Psoas muscle (tissue), 8 donors: ENCODE results near the gene SNX24. TPM values are rescaled to one million over a fixed set of nuclear protein-coding genes. Genes with fewer than 3 reads are reported as not detected.

Experiments
- ATAC-seq, 4 donors: fragments of 200-7000 bp; cut with Tn5 transposase; one replicate each; pipeline ENCODE4 v1.9.1; 2020; ENCODE audit warnings: moderate library complexity in 3 of 4, mild to moderate bottlenecking in 2 of 4
- DNase-seq, 2 donors: peaks; one replicate each; pipeline ENCODE4 v3.0.0-alpha.2; 2020
- H3K27ac ChIP-seq: fragments of 200-600 bp; one replicate; pipeline ENCODE4 v1.8.0; 2022
- H3K27me3 ChIP-seq, 3 donors: fragments of 200-600 bp in 1 of 3; one replicate each; pipeline versions ENCODE4 v1.6.1 to v1.8.0; 2013 to 2022; ENCODE audit warnings: low read length in 2 of 3, mild to moderate bottlenecking in 2 of 3, moderate library complexity in 1 of 3; ENCODE audit not compliant: insufficient read depth in 3 of 3
- H3K36me3 ChIP-seq, 2 donors: fragments of 200-600 bp in 1 of 2; one replicate each; pipeline versions ENCODE4 v1.6.1 to v1.8.0; 2013 to 2022; ENCODE audit warnings: low read depth in 1 of 2, mild to moderate bottlenecking in 1 of 2, moderate library complexity in 1 of 2; ENCODE audit not compliant: insufficient read depth in 1 of 2
- H3K4me1 ChIP-seq: fragments of 200-600 bp; one replicate; pipeline ENCODE4 v1.8.0; 2022
- H3K4me3 ChIP-seq: fragments of 200-600 bp; one replicate; pipeline ENCODE4 v1.8.0; 2022; ENCODE audit warnings: mild to moderate bottlenecking
- H3K9me3 ChIP-seq: fragments of 200-600 bp; one replicate; pipeline ENCODE4 v1.8.0; 2022
- WGBS, 3 donors: extraction: QIAGEN DNeasy Blood & Tissue Kit; methylation state at CpG; one replicate each; pipeline versions ENCODE4 v1.1.6 to v1.1.7; 2013; 5-methylcytosine and 5-hydroxymethylcytosine counted together
- intact Hi-C, 2 donors: fragments of 100-400 bp; cut with DNase I; formaldehyde crosslinking; loops; one replicate each; pipeline versions ENCODE4 v1.11.0 to v1.14.2; 2022
- polyA plus RNA-seq, 3 donors: library from polyadenylated mRNA; stranded (reverse); fragments of 200-250 nt; gene quantifications; one replicate each; pipeline ENCODE4 v1.2.3, GENCODE V29; 2013
- total RNA-seq, 4 donors: library from RNA; stranded (reverse); fragmentation: NEBNext Ultra II Directional in 2 of 4; extraction: Animal tissue kit (Norgen Biotek cat#: 25700) in 2 of 4; gene quantifications; one replicate each; pipeline versions ENCODE4 v1.2.1 to v1.2.4, GENCODE V29; 2021 to 2023
- TF ChIP-seq, protein P1 (sequence below): fragments of 200-600 bp; IDR thresholded peaks from one replicate; pipeline ENCODE4 v1.8.0; 2022; ENCODE audit warnings: antibody characterized with exemption
- donor health status: healthy with polysubstance abuse.
- donor health status: DM: no; HTN: no; CAD: no; lungs with moderate emphysema.
- donor health status: Bipolar disorder and iron deficiency.
- donor health status: healthy.
- donor health status: DM: yes; HTN: yes; CAD: no.
- donor health status: DM: no; HTN: no; CAD: no.
- donor health status: DM: no; HTN: no; CAD: no.
- donor health status: DM: yes; HTN: yes; CAD: no.

The SNX24 gene
- total and polyA plus RNA-seq, 7 donors, result 7.5 to 11.9 (median 10.0) TPM

- WGBS, 3 donors, result 78 to 85% (median 83%) methylated on average over 8 of the region's 8 CpGs
- Histone ChIP-seq H3K9me3 (no peaks in the 10 kb centered on the region), H3K4me3 (no peak overlapping the region), H3K36me3 (no peaks in the 10 kb centered on the region), H3K27ac (no peak overlapping the region), H3K27me3 (no peaks in the 10 kb centered on the region), H3K4me1 (no peaks in the 10 kb centered on the region)
- no peak for DNase-seq
- TF ChIP-seq, protein P1, sequence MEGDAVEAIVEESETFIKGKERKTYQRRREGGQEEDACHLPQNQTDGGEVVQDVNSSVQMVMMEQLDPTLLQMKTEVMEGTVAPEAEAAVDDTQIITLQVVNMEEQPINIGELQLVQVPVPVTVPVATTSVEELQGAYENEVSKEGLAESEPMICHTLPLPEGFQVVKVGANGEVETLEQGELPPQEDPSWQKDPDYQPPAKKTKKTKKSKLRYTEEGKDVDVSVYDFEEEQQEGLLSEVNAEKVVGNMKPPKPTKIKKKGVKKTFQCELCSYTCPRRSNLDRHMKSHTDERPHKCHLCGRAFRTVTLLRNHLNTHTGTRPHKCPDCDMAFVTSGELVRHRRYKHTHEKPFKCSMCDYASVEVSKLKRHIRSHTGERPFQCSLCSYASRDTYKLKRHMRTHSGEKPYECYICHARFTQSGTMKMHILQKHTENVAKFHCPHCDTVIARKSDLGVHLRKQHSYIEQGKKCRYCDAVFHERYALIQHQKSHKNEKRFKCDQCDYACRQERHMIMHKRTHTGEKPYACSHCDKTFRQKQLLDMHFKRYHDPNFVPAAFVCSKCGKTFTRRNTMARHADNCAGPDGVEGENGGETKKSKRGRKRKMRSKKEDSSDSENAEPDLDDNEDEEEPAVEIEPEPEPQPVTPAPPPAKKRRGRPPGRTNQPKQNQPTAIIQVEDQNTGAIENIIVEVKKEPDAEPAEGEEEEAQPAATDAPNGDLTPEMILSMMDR, result no peak
- intact Hi-C loops, result no loop called here
- ATAC-seq, result no peak
These were observed 26.2 kb downstream of the SNX24 start for GRCh38 chr5:122871661-122872060.

DNA sequence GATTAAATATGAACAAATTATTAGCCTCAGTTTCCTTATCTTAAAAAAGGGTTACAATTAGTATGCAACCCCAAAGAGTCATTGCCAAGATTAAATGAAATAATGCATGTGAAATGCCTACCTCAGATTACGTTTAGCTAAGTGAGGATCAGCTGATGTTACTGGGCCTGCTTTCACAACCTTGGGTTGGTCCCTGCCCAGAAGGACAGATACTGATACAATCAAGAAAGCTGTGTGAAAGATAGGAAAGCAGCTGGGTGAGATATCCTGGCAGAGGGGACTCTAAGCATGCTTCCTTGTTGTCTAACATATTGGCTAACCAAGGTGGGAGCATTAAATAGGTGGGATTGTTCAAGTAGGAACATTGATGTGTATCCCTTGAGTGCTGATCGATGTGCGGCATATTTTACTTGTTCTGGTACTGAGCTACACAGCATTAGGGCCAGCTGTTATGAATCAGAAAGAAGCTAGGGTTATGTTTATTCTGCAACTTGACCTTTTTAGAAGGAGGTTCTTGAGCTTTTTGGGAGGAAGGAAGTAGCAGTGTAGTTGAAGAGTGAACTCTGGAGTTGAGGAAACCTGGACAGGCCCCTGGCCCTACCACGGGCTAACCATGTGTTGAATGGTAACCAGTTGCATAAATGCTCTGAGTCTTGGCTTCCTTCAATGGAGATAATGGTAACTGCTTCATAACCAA is 28.9 kb downstream of the SNX24 start:
- no peak for ATAC-seq

GRCh38 chr5:122877518-122877917 is 32.1 kb downstream of the SNX24 start:
- ATAC-seq, result no peak
- 83 to 87% (median 87%) methylated on average over 2 of the region's 2 CpGs for WGBS, 3 donors

More for the DNA sequence above, 28.9 kb downstream of the SNX24 start:
- no peak overlapping the region for H3K4me3 ChIP-seq
- TF ChIP-seq, protein P1, result no peak
- H3K9me3 ChIP-seq, result no peaks in the 10 kb centered on the region
- DNase-seq, result no peak
- H3K27me3 ChIP-seq, result no peaks in the 10 kb centered on the region
- intact Hi-C loops, result no loop called here
- no peaks in the 10 kb centered on the region for H3K36me3 ChIP-seq
- 86 to 91% (median 87%) methylated on average over 4 of the region's 4 CpGs for WGBS, 3 donors
- no peak overlapping the region for H3K27ac ChIP-seq
- H3K4me1 ChIP-seq, result peaks cover 3% of the 10 kb centered on the region

DNA sequence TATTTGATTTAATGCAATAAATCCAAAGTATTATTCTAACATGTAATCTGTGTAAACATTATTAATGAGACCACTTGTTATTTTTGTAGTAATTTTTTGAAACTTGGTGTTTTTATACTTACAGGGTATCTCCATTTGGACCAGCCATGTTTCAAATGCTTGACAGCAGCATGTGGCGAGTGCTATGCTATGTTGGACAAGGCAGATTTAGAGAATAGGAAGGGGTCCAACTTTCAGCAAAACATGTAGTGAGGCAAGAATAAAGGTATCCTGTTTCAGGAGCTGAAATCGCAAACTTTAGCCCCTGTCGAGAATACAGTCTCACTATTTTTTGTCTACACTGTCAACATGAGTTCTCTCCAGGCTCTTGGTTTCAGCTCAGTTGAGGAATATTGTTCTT is 33.7 kb downstream of the SNX24 start:
- 38 to 51% (median 42%) methylated on average over 3 of the region's 3 CpGs for WGBS, 3 donors
- no peaks in the 10 kb centered on the region for H3K36me3 ChIP-seq
- H3K27me3 ChIP-seq, result no peaks in the 10 kb centered on the region
- H3K27ac ChIP-seq, result no peak overlapping the region
- H3K4me1 ChIP-seq, result peaks cover 3% of the 10 kb centered on the region
- TF ChIP-seq, protein P1, result no peak
- peak in 1 of 4 donors; percentile 27 for ATAC-seq
- no peak overlapping the region for H3K4me3 ChIP-seq
- no peaks in the 10 kb centered on the region for H3K9me3 ChIP-seq
- DNase-seq, result no peak
- intact Hi-C loops, result no loop called here

More at GRCh38 chr5:122877518-122877917, 32.1 kb downstream of the SNX24 start:
- H3K4me1 ChIP-seq, result peaks cover 3% of the 10 kb centered on the region
- H3K9me3 ChIP-seq, result no peaks in the 10 kb centered on the region
- H3K27ac ChIP-seq, result no peak overlapping the region
- H3K27me3 ChIP-seq, result no peaks in the 10 kb centered on the region
- DNase-seq, result no peak
- TF ChIP-seq, protein P1, result no peak
- H3K4me3 ChIP-seq, result no peak overlapping the region
- intact Hi-C loops, result no loop called here
- H3K36me3 ChIP-seq, result no peaks in the 10 kb centered on the region
